ENCODE data around the gene SLC43A2. TPM values are rescaled to one million over a fixed set of nuclear protein-coding genes. Genes with fewer than 3 reads are reported as not detected.
"Not testable (repeated sequence)": the region's sequence is repeated elsewhere in the genome, so short reads cannot be mapped to it uniquely, and the experiment has no call there.

SLC43A2 gene
- total RNA-seq, 4 donors from 2014 or later, result 58.6 to 103 (median 69.0) TPM

GRCh38 chr17:1565877-1566276, 62.8 kb downstream of the SLC43A2 start:
- no peak for DNase-seq
- Histone ChIP-seq H3K27me3 (no peaks in the 10 kb centered on the region), H3K36me3 (no peaks in the 10 kb centered on the region), H3K4me1 (peaks cover 0 to 13% (median 2%) of the 10 kb centered on the region in 4 donors), H3K4me3 (no peak overlapping the region), H3K9me3 (no peaks in the 10 kb centered on the region), H3K27ac (peak overlapping the region in 1 of 4 donors; percentile 64)
- TF ChIP-seq CTCF (IDR thresholded peaks at IDR 0.05) (no peak), POLR2A (IDR thresholded peaks at IDR 0.05) (no peak)

GRCh38 chr17:1563786-1564613, 64.6 kb downstream of the SLC43A2 start:
- H3K4me1 ChIP-seq, result peaks cover 0 to 32% (median 5%) of the 10 kb centered on the region in 4 donors
- no peaks in the 10 kb centered on the region for H3K36me3 ChIP-seq
- no peak for DNase-seq
- H3K27me3 ChIP-seq, result no peaks in the 10 kb centered on the region
- no peak overlapping the region for H3K4me3 ChIP-seq
- no peak overlapping the region for H3K27ac ChIP-seq
- H3K9me3 ChIP-seq, result no peaks in the 10 kb centered on the region
- TF ChIP-seq CTCF (IDR thresholded peaks at IDR 0.05), result no peak
- TF ChIP-seq POLR2A (IDR thresholded peaks at IDR 0.05), result no peak

- H3K36me3 ChIP-seq, DNase-seq, H3K9me3 ChIP-seq, H3K27me3 ChIP-seq, H3K27ac ChIP-seq: not testable (repeated sequence)
- H3K4me1 ChIP-seq, result peaks cover 0 to 36% (median 5%) of the 10 kb centered on the region in 4 donors
- H3K4me3 ChIP-seq, result peak overlapping the region in 1 of 4 donors; percentile 82
Measured at GRCh38 chr17:1563471-1563785, 65.2 kb downstream of the SLC43A2 start.

GRCh38 chr17:1562176-1562643, 66.4 kb downstream of the SLC43A2 start:
- Histone ChIP-seq H3K4me1 (peaks cover 0 to 45% (median 5%) of the 10 kb centered on the region in 4 donors), H3K27me3 (no peaks in the 10 kb centered on the region), H3K27ac (peak overlapping the region; percentile 89 to 100 (median 95)), H3K36me3 (no peaks in the 10 kb centered on the region), H3K4me3 (peak overlapping the region; percentile 82 to 99 (median 92)), H3K9me3 (no peaks in the 10 kb centered on the region)
- no peak for TF ChIP-seq POLR2A (IDR thresholded peaks at IDR 0.05)
- TF ChIP-seq CTCF (IDR thresholded peaks at IDR 0.05), result no peak
- peak in 1 of 3 donors; percentile 71 for DNase-seq

DNA sequence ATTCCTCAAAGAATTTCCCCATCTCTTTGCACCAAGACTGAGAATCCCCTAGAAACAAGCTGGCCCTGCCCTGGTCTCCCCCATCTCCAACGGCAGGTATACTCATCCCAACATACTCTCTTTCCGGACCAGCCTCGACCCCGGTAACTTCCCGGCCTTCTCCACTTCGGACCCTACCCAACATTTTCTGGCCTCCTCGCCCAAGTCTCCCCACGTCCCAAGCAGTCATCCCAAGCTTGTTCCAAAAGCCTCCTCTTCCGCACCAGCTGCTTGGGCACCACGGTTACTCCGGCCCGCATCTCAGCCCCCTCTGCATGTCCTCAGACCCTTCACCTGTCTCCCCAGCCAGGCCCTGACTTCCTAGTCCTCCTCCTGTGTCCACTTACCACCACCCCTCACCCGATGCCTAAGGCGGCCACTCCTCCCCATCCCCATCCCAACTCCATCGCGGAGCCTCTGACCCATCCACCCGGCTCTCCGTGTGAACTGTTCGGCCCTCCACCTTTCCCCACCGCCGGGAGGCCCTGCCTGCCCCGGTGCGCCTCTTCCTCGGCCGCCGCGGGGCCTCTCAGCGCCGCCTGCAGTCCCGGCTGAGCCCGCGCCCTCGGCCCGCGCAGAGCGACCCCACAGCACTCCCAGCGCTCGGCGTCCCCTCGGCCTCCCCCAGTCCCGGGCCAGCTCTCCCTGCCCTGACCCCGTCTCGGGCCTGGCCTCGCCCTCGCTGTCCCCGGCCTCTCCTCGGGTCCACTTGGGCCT, 67.0 kb downstream of the SLC43A2 start:
- H3K36me3 ChIP-seq, result no peaks in the 10 kb centered on the region
- H3K27me3 ChIP-seq, result no peaks in the 10 kb centered on the region
- peak overlapping the region; percentile 82 to 99 (median 92) for H3K4me3 ChIP-seq
- TF ChIP-seq POLR2A (IDR thresholded peaks at IDR 0.05) (no peak), CTCF (IDR thresholded peaks at IDR 0.05) (peak in 4 of 6 experiments; percentile 26 to 44 (median 36))
- peaks cover under 1 to 51% (median 5%) of the 10 kb centered on the region in 4 donors for H3K4me1 ChIP-seq
- H3K27ac ChIP-seq, result peak overlapping the region; percentile 89 to 100 (median 95)
- DNase-seq, result no peak
- H3K9me3 ChIP-seq, result no peaks in the 10 kb centered on the region

Data from Peyer's patch (tissue), 4 donors.